HG03103 (cell line): ENCODE measurements around the gene PCDH9.

Source experiments
- ATAC-seq: cut with Tn5 transposase; IDR thresholded peaks from one replicate; pipeline ENCODE4 v1.9.1; 2021; ENCODE audit warnings: low read depth; ENCODE audit not compliant: unreplicated experiment

PCDH9 gene

GRCh38 chr13:67094952-67095351, 135.2 kb downstream of the PCDH9 start:
- no peak for ATAC-seq

- no peak for ATAC-seq
These were observed 136.1 kb downstream of the PCDH9 start for GRCh38 chr13:67094078-67094477.

- ATAC-seq, result no peak
These were observed 138.5 kb downstream of the PCDH9 start for GRCh38 chr13:67091603-67092002.

- ATAC-seq, result no peak
These were observed 139.3 kb downstream of the PCDH9 start for GRCh38 chr13:67090856-67091255.

- ATAC-seq, result no peak
These were observed 142.6 kb downstream of the PCDH9 start for GRCh38 chr13:67087527-67087926.

- ATAC-seq, result no peak
These were observed 143.9 kb downstream of the PCDH9 start for GRCh38 chr13:67086260-67086659.

GRCh38 chr13:67084066-67084465, 146.1 kb downstream of the PCDH9 start:
- ATAC-seq, result no peak

GRCh38 chr13:67083519-67083918, 146.6 kb downstream of the PCDH9 start:
- no peak for ATAC-seq

- ATAC-seq, result no peak
These were observed 149.8 kb downstream of the PCDH9 start for GRCh38 chr13:67080351-67080750.

GRCh38 chr13:67078062-67078461, 152.1 kb downstream of the PCDH9 start:
- ATAC-seq, result no peak

GRCh38 chr13:67077132-67077531, 153.0 kb downstream of the PCDH9 start:
- no peak for ATAC-seq

GRCh38 chr13:67076378-67076777, 153.8 kb downstream of the PCDH9 start:
- no peak for ATAC-seq

GRCh38 chr13:67075239-67075638, 154.9 kb downstream of the PCDH9 start:
- no peak for ATAC-seq

- no peak for ATAC-seq
These were observed 158.1 kb downstream of the PCDH9 start for GRCh38 chr13:67071918-67072598.

GRCh38 chr13:67070306-67070705, 159.8 kb downstream of the PCDH9 start:
- ATAC-seq, result no peak

- no peak for ATAC-seq
These were observed 160.9 kb downstream of the PCDH9 start for GRCh38 chr13:67069117-67069767.

- ATAC-seq, result no peak
These were observed 165.2 kb downstream of the PCDH9 start for GRCh38 chr13:67064920-67065319.

GRCh38 chr13:67063036-67063435, 167.1 kb downstream of the PCDH9 start:
- ATAC-seq, result no peak

GRCh38 chr13:67062160-67062559, 168.0 kb downstream of the PCDH9 start:
- ATAC-seq, result no peak

GRCh38 chr13:67061750-67062149, 168.4 kb downstream of the PCDH9 start:
- no peak for ATAC-seq

- ATAC-seq, result no peak
These were observed 177.3 kb downstream of the PCDH9 start for GRCh38 chr13:67052550-67053490.
